Activated CD4-positive, alpha-beta memory T cell treated with anti-CD3 and anti-CD28 coated beads for 36 hours (primary cell): ENCODE results near the gene PDLIM5. TPM values are rescaled to one million over a fixed set of nuclear protein-coding genes. Genes with fewer than 3 reads are reported as not detected.
"Not testable (repeated sequence)": the region's sequence is repeated elsewhere in the genome, so short reads cannot be mapped to it uniquely, and the experiment has no call there.

Experiments
- CTCF ChIA-PET: fragments of 350-600 bp; sonication (Branson Sonifier 250); formaldehyde crosslinking; loops from one replicate; lab custom pipeline; 2021; ENCODE audit warnings: antibody characterized with exemption, inconsistent platforms; lab: Charles Lee
- POLR2A ChIA-PET: fragments of 350-600 bp; sonication (Branson Sonifier 250); formaldehyde crosslinking; loops from one replicate; lab custom pipeline; 2021; ENCODE audit warnings: antibody characterized with exemption; lab: Charles Lee
- DNase-seq: peaks from one replicate; pipeline ENCODE4 v3.0.0-alpha.2; 2020
- H3K27ac Mint-ChIP-seq: one replicate; pipeline ENCODE4 v1.8.0; 2021; ENCODE audit warnings: mixed read lengths
- H3K27me3 Mint-ChIP-seq: one replicate; pipeline ENCODE4 v1.8.0; 2021; ENCODE audit warnings: mixed read lengths
- H3K36me3 Mint-ChIP-seq: one replicate; pipeline ENCODE4 v1.8.0; 2021; ENCODE audit warnings: mixed read lengths
- H3K4me1 Mint-ChIP-seq: one replicate; pipeline ENCODE4 v1.8.0; 2021; ENCODE audit warnings: low read depth, mixed read lengths
- H3K4me3 Mint-ChIP-seq: one replicate; pipeline ENCODE4 v1.8.0; 2021; ENCODE audit warnings: mild to moderate bottlenecking, mixed read lengths
- H3K9me3 Mint-ChIP-seq: one replicate; pipeline ENCODE4 v1.8.0; 2021; ENCODE audit warnings: mixed read lengths
- intact Hi-C: fragments of 100-400 bp; cut with micrococcal nuclease; formaldehyde crosslinking; loops from one replicate; pipeline ENCODE4 v1.15.1; 2023
- total RNA-seq, 2 experiments: library from RNA; stranded (reverse); gene quantifications; one replicate each; pipeline ENCODE4 v1.2.3, GENCODE V29; 2021

The PDLIM5 gene
- total RNA-seq, 2 experiments from 2014 or later: 23.8 to 26.3 TPM

DNA sequence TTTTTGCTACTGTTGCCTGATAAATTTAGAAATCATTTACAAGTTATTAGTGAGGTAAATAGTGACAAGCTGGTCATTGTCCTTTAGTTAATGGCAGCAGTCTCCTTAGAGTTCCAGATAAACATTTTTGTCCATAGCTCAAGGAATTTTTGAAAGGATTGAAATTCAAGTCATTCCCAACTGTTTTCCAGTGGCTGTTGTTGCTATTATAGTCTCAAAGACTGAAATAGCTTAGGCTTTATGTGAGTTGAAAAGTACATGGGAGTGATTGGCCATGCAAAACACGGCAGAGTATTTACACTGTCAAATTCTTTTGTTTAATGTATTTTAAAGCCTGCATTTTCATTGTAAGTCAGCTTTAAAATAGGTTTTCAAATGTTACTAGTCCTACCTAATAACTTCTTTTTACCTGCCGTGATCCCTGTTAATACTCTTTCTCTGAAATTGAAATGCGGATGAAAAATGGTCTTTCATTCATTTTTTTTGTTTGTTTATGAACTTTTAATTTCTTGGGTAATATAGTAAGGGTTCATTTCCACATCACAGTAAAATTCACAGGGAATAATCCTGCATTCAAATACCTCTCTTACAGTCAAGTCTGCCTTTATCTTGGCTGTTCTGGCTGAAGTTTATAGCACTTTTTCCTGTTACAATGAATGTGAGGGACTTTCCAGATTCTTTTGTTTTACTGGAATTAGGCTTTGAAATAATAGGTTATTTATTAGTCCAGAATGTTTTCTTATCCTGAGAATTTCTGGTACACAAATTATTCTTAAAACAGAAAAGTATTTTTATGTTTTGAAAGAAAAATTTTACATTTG lies 85.1 kb downstream of the PDLIM5 start:
- DNase-seq: no peak
- H3K36me3 Mint-ChIP-seq: no peaks in the 10 kb centered on the region
- CTCF ChIA-PET: interaction anchor here (1.2 kb wide), 1 partner anchor 130 kb away, joined by 3 read pairs; no protein-coding TSS in a partner anchor
- peaks cover 3% of the 10 kb centered on the region for H3K4me1 Mint-ChIP-seq
- POLR2A ChIA-PET: no interaction called here
- H3K27ac Mint-ChIP-seq: no peak overlapping the region
- intact Hi-C loops: no loop called here
- H3K9me3 Mint-ChIP-seq: no peaks in the 10 kb centered on the region
- no peak overlapping the region for H3K4me3 Mint-ChIP-seq
- H3K27me3 Mint-ChIP-seq: no peaks in the 10 kb centered on the region

GRCh38 chr4:94537921-94538628 lies 86.3 kb downstream of the PDLIM5 start:
- peaks cover 3% of the 10 kb centered on the region for H3K4me1 Mint-ChIP-seq
- H3K36me3 Mint-ChIP-seq: no peaks in the 10 kb centered on the region
- ChIA-PET CTCF (no interaction called here), POLR2A (no interaction called here)
- no peaks in the 10 kb centered on the region for H3K9me3 Mint-ChIP-seq
- no peak overlapping the region for H3K27ac Mint-ChIP-seq
- intact Hi-C loops: no loop called here
- H3K27me3 Mint-ChIP-seq: no peaks in the 10 kb centered on the region
- DNase-seq: no peak
- no peak overlapping the region for H3K4me3 Mint-ChIP-seq

DNA sequence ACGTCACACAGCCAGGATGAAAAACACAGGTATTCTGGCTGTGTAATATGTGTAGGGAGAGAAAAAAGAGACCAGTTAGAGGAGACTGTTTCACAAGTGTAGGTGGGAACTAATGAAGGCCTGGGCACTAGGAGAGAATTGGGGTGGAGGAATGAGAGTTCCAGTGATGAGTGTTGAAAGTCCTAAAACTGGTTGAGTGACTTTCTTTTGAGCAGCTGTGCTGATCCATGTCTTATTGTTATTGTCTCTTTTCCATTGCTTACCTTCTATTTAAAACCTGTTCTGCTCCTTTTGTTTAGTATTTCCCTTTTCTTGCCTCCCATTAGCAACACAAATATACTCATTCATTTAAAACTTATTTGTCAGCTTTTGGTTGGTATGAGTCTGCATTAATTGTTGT lies 88.7 kb downstream of the PDLIM5 start:
- Mint-ChIP-seq H3K36me3 (peaks cover 2% of the 10 kb centered on the region), H3K9me3 (no peaks in the 10 kb centered on the region), H3K27me3 (no peaks in the 10 kb centered on the region), H3K4me3 (no peak overlapping the region), H3K4me1 (peaks cover 3% of the 10 kb centered on the region), H3K27ac (no peak overlapping the region)
- no peak for DNase-seq
- intact Hi-C loops: no loop called here
- ChIA-PET CTCF (interaction anchor here (1.0 kb wide), 1 partner anchor 133 kb away, joined by 6 read pairs; no protein-coding TSS in a partner anchor), POLR2A (interaction anchor here (0.6 kb wide), 1 partner anchor 73 kb away, joined by 3 read pairs; no protein-coding TSS in a partner anchor)

DNA sequence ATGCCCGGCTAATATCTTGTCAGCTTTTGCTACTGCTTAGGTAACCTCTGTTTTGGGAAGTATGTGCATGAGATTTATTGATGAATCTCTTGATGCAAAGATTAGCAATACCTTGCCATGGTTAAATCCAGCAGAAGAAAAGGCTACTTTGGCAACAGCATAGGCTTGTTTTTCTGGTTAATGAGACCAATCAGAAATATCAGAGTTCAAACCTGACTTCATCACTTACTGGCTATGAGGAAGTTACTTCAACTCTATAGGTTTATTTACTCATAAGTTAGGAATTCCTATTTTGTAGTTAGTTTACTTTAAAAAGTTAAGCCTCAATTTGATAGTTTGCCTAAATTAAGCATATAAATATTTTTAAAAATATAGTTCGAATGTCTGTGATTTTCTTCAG lies 93.1 kb downstream of the PDLIM5 start:
- Mint-ChIP-seq H3K4me3 (no peak overlapping the region), H3K27ac (no peak overlapping the region), H3K4me1 (peaks cover 3% of the 10 kb centered on the region), H3K9me3 (no peaks in the 10 kb centered on the region), H3K36me3 (peaks cover 13% of the 10 kb centered on the region), H3K27me3 (no peaks in the 10 kb centered on the region)
- intact Hi-C loops: no loop called here
- ChIA-PET CTCF (no interaction called here), POLR2A (no interaction called here)
- DNase-seq: no peak

- CTCF ChIA-PET: no interaction called here
- POLR2A ChIA-PET: no interaction called here
- Mint-ChIP-seq H3K4me3 (no peak overlapping the region), H3K27ac (no peak overlapping the region), H3K4me1 (peaks cover 3% of the 10 kb centered on the region), H3K27me3 (no peaks in the 10 kb centered on the region), H3K9me3 (no peaks in the 10 kb centered on the region), H3K36me3 (peaks cover 13% of the 10 kb centered on the region)
- no peak for DNase-seq
- intact Hi-C loops: no loop called here
These were observed 93.6 kb downstream of the PDLIM5 start for GRCh38 chr4:94545296-94545695.

GRCh38 chr4:94546949-94547348 lies 95.2 kb downstream of the PDLIM5 start:
- Mint-ChIP-seq H3K4me3 (no peak overlapping the region), H3K27me3 (no peaks in the 10 kb centered on the region), H3K9me3 (no peaks in the 10 kb centered on the region), H3K36me3 (peaks cover 13% of the 10 kb centered on the region), H3K4me1 (peaks cover 3% of the 10 kb centered on the region), H3K27ac (no peak overlapping the region)
- intact Hi-C loops: no loop called here
- CTCF ChIA-PET: no interaction called here
- DNase-seq: no peak
- POLR2A ChIA-PET: no interaction called here

DNA sequence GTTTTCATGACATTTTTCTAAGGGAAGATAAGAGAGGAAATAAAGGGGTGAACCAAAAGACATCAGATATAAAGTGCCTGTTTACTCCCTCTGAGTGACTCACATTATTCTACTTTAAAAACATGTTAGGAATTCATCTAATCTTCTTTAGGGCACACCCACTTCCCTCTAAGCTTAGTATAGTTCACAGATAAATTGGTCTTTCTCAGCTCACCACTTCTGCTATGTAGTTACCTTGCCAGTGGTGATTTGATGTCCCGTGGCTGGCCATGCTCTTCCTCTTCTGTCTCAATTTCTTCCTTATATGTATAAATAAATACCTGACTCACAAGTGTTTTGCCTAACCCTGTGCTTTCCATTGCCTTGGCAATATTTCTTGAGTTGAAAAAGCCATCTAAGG lies 96.8 kb downstream of the PDLIM5 start:
- Mint-ChIP-seq H3K27me3 (no peaks in the 10 kb centered on the region), H3K9me3 (no peaks in the 10 kb centered on the region), H3K36me3 (peaks cover 13% of the 10 kb centered on the region), H3K4me1 (peaks cover 3% of the 10 kb centered on the region), H3K27ac (no peak overlapping the region), H3K4me3 (no peak overlapping the region)
- ChIA-PET CTCF (no interaction called here), POLR2A (no interaction called here)
- intact Hi-C loops: no loop called here
- DNase-seq: no peak

- H3K27me3 Mint-ChIP-seq: no peaks in the 10 kb centered on the region
- POLR2A ChIA-PET: no interaction called here
- H3K4me3 Mint-ChIP-seq: no peak overlapping the region
- no peak overlapping the region for H3K27ac Mint-ChIP-seq
- CTCF ChIA-PET: interaction anchor here (1.2 kb wide), 1 partner anchor 143 kb away, joined by 4 read pairs; no protein-coding TSS in a partner anchor
- no peaks in the 10 kb centered on the region for H3K9me3 Mint-ChIP-seq
- peaks cover 11% of the 10 kb centered on the region for H3K36me3 Mint-ChIP-seq
- no peak for DNase-seq
- H3K4me1 Mint-ChIP-seq: peaks cover under 1% of the 10 kb centered on the region
- intact Hi-C loops: no loop called here
These were observed 98.6 kb downstream of the PDLIM5 start for GRCh38 chr4:94550352-94550751.

- Mint-ChIP-seq H3K27ac (no peak overlapping the region), H3K9me3 (no peaks in the 10 kb centered on the region), H3K36me3 (peaks cover 11% of the 10 kb centered on the region), H3K27me3 (no peaks in the 10 kb centered on the region), H3K4me3 (no peak overlapping the region), H3K4me1 (no peaks in the 10 kb centered on the region)
- POLR2A ChIA-PET: no interaction called here
- CTCF ChIA-PET: interaction anchor here (1.2 kb wide), 1 partner anchor 144 kb away, joined by 4 read pairs; no protein-coding TSS in a partner anchor
- intact Hi-C loops: no loop called here
- DNase-seq: no peak
These were observed 99.1 kb downstream of the PDLIM5 start for GRCh38 chr4:94550851-94551250.

DNA sequence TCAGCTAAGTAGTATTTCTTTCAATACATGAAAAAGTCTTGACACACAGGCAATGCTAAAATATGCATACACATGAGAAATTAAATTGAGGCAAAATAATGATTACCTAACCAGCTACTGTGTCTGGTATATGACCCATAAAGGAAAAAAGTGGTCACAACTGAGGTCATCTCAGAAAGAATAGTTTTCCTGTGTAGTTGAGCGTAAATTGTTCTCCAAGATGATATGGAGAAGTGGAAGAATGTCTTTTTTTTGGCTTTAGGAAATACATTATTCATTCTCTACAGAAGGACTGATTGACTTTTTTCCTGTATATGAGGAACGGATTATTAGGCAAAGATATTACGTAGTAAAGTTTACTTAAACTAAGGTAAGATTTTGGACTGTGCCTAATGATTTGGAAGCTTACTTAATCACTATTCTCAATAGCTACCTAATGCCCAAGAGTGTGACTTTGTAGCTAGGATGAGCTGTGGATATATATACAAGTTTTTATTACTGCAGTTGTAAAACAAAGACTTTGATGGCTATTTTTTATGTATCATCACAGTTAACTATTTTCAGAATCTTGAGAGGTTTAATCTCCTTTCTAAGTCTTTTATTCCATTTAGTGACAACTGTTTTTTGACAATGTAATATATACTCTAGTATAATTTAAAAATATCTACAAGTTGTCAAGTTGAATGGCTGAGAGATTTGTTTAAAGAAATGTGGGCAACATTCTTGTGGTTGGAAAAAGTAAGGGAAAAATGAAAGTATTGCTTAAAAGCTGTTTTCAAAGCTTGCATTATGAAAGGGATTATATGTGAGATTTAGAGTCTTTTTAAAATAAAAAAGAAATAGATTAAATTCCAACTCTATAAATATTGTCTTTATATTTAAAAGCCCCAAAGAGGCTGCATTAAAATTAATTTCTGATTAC lies 100.2 kb downstream of the PDLIM5 start:
- peaks cover 9% of the 10 kb centered on the region for H3K36me3 Mint-ChIP-seq
- H3K27me3 Mint-ChIP-seq: no peaks in the 10 kb centered on the region
- no peak overlapping the region for H3K27ac Mint-ChIP-seq
- no peak for DNase-seq
- H3K4me3 Mint-ChIP-seq: no peak overlapping the region
- H3K9me3 Mint-ChIP-seq: peaks cover 9% of the 10 kb centered on the region
- ChIA-PET CTCF (interaction anchor here (1.2 kb wide), 1 partner anchor 145 kb away, joined by 4 read pairs; no protein-coding TSS in a partner anchor), POLR2A (no interaction called here)
- intact Hi-C loops: no loop called here
- no peaks in the 10 kb centered on the region for H3K4me1 Mint-ChIP-seq

- H3K4me3 Mint-ChIP-seq, H3K4me1 Mint-ChIP-seq, POLR2A ChIA-PET, H3K27ac Mint-ChIP-seq, intact Hi-C loops, H3K36me3 Mint-ChIP-seq, H3K27me3 Mint-ChIP-seq, CTCF ChIA-PET, DNase-seq: not testable (repeated sequence)
- H3K9me3 Mint-ChIP-seq: peaks cover 16% of the 10 kb centered on the region
These were observed 104.3 kb downstream of the PDLIM5 start for GRCh38 chr4:94556047-94556446.

- H3K4me3 Mint-ChIP-seq, POLR2A ChIA-PET, H3K36me3 Mint-ChIP-seq, DNase-seq, H3K4me1 Mint-ChIP-seq, H3K27ac Mint-ChIP-seq, CTCF ChIA-PET, intact Hi-C loops, H3K27me3 Mint-ChIP-seq: not testable (repeated sequence)
- peaks cover 16% of the 10 kb centered on the region for H3K9me3 Mint-ChIP-seq
These were observed 105.9 kb downstream of the PDLIM5 start for GRCh38 chr4:94557632-94558031.
